Astrocyte (in vitro differentiated cells and primary cell): Measurements from ENCODE around the gene PIP.
"Not testable (repeated sequence)": the region's sequence is repeated elsewhere in the genome, so short reads cannot be mapped to it uniquely, and the experiment has no call there.

ENCODE experiments used
- EZH2 ChIP-seq: IDR thresholded peaks from 2 replicates; pipeline ENCODE4 v1.6.1; 2012; ENCODE audit warnings: mild to moderate bottlenecking, low read length, inconsistent platforms; ENCODE audit not compliant: insufficient read depth
- TF ChIP-seq, protein P1 (sequence below): IDR thresholded peaks from 2 replicates; pipeline ENCODE4 v1.5.1; 2011; ENCODE audit warnings: low read depth, mild to moderate bottlenecking, inconsistent platforms, low read length, moderate library complexity; ENCODE audit not compliant: insufficient read depth

DNA sequence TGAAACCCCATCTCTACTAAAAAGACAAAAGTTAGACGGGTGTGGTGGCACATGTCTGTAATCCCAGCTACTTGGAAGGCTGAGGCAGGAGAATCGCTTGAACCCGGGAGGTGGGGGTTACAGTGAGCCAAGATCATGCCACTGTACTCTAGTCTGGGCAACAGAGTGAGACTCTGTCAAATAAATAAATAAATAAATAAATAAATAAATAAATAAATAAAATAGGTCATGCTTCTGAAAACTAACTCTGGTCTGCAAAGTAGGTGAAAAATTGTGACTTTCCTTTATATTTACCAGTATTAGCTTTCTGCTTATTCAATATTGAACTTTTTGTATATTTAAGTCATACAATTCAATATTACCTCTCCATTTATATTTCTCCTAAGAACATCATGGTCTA, 26.7 kb downstream of the PIP start:
- TF ChIP-seq, protein P1, sequence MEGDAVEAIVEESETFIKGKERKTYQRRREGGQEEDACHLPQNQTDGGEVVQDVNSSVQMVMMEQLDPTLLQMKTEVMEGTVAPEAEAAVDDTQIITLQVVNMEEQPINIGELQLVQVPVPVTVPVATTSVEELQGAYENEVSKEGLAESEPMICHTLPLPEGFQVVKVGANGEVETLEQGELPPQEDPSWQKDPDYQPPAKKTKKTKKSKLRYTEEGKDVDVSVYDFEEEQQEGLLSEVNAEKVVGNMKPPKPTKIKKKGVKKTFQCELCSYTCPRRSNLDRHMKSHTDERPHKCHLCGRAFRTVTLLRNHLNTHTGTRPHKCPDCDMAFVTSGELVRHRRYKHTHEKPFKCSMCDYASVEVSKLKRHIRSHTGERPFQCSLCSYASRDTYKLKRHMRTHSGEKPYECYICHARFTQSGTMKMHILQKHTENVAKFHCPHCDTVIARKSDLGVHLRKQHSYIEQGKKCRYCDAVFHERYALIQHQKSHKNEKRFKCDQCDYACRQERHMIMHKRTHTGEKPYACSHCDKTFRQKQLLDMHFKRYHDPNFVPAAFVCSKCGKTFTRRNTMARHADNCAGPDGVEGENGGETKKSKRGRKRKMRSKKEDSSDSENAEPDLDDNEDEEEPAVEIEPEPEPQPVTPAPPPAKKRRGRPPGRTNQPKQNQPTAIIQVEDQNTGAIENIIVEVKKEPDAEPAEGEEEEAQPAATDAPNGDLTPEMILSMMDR, result not testable (repeated sequence)
- TF ChIP-seq EZH2, result not testable (repeated sequence)
